Gastroesophageal sphincter (tissue), 4 donors: Measurements from ENCODE around the gene SHISAL1. TPM values are rescaled to one million over a fixed set of nuclear protein-coding genes. Genes with fewer than 3 reads are reported as not detected.

Source experiments
- ATAC-seq: fragments of 150-250 bp; one replicate; pipeline ENCODE4 v1.9.1; 2016; ENCODE audit warnings: mild to moderate bottlenecking, moderate library complexity
- H3K27ac ChIP-seq, 4 donors: fragments of 200-600 bp; sonication (generic) in 3 of 4; 1 replicate in 3 of 4; 2 replicates in 1 of 4; pipeline ENCODE4 v1.5.1; 2016 to 2019
- H3K27me3 ChIP-seq: fragments of 200-600 bp; sonication (generic); one replicate; pipeline ENCODE4 v1.5.1; 2019
- H3K36me3 ChIP-seq, 2 donors: fragments of 200-600 bp; sonication (generic); one replicate each; pipeline ENCODE4 v1.5.1; 2019; ENCODE audit warnings: control low read depth in 1 of 2
- H3K4me1 ChIP-seq, 3 donors: fragments of 200-600 bp; sonication (generic); 1 replicate in 2 of 3; 2 replicates in 1 of 3; pipeline ENCODE4 v1.5.1; 2016 to 2019; ENCODE audit warnings: control low read depth in 2 of 3
- H3K4me3 ChIP-seq, 2 donors: fragments of 200-600 bp; sonication (generic); one replicate each; pipeline ENCODE4 v1.5.1; 2019; ENCODE audit warnings: mild to moderate bottlenecking in 1 of 2, moderate library complexity in 1 of 2
- H3K9me3 ChIP-seq, 3 donors: fragments of 200-600 bp; sonication (generic); one replicate each; pipeline ENCODE4 v1.5.1; 2017 to 2019; ENCODE audit warnings: control low read depth in 2 of 3
- CTCF ChIP-seq, 4 experiments: fragments of 200-600 bp in 2 of 4; fragments of 450-650 bp in 2 of 4; sonication (generic) in 1 of 4; IDR thresholded peaks; one replicate each; pipeline ENCODE4 v1.5.1; 2017 to 2019; ENCODE audit warnings: antibody characterized with exemption in 4 of 4, mild to moderate bottlenecking in 2 of 4, moderate library complexity in 2 of 4
- EP300 ChIP-seq: sonication (generic); formaldehyde crosslinking; IDR thresholded peaks from one replicate; pipeline ENCODE4 v1.6.1; 2017; ENCODE audit warnings: antibody characterized with exemption, mild to moderate bottlenecking
- POLR2A ChIP-seq, 2 donors: fragments of 450-650 bp; IDR thresholded peaks; one replicate each; pipeline ENCODE4 v1.6.1; 2017; ENCODE audit warnings: antibody characterized with exemption in 2 of 2, mild to moderate bottlenecking in 2 of 2, moderate library complexity in 1 of 2
- POLR2AphosphoS5 ChIP-seq: sonication (generic); formaldehyde crosslinking; IDR thresholded peaks from one replicate; pipeline ENCODE4 v1.6.1; 2017; ENCODE audit warnings: antibody characterized with exemption
- WGBS, 2 donors: methylation state at CpG; one replicate each; pipeline ENCODE4 v1.1.5; 2018; ENCODE audit warnings: low coverage in 1 of 2; 5-methylcytosine and 5-hydroxymethylcytosine counted together
- total RNA-seq, 4 donors: library from RNA; depleted of rRNA; stranded (reverse); fragments of >200 nt; gene quantifications; one replicate each; pipeline ENCODE4 v1.1.0, GENCODE V29; 2016

SHISAL1 gene
- total RNA-seq, 4 donors from 2014 or later: 4.5 to 23.1 (median 6.2) TPM

GRCh38 chr22:44231233-44231632, 81.5 kb downstream of the SHISAL1 start:
- Histone ChIP-seq H3K27me3 (peaks cover 5% of the 10 kb centered on the region), H3K4me3 (no peak overlapping the region), H3K9me3 (peaks cover 0 to 32% (median 0%) of the 10 kb centered on the region in 3 donors), H3K36me3 (no peaks in the 10 kb centered on the region), H3K4me1 (no peaks in the 10 kb centered on the region), H3K27ac (no peak overlapping the region)
- no peak for ATAC-seq
- TF ChIP-seq POLR2A (IDR thresholded peaks at IDR 0.05) (no peak), EP300 (no peak), POLR2AphosphoS5 (no peak), CTCF (IDR thresholded peaks at IDR 0.05) (no peak)
- WGBS, 2 donors: 70 to 100% methylated on average over 1 to 4 of the region's 4 CpGs

DNA sequence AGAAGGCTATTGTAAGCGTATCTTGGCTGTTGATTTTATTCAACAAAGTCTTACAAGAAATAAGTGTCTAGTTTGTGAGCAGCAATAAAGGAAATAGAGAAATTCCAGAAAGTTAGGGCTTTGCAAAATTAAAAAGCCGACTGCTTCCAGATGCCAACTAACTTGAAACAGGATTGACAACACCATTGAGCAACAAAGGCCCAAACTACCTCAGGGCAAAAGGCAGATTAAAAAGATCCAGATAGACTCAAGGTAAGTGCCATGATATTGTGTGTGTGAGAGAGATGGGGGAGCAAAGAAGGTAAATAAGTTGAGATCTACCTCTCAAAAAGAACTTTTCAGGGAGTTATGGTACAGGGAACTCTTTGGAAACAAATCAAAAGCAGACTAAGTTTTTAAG, 82.9 kb downstream of the SHISAL1 start:
- Histone ChIP-seq H3K4me3 (no peak overlapping the region), H3K27ac (no peak overlapping the region), H3K36me3 (no peaks in the 10 kb centered on the region), H3K27me3 (peaks cover 10% of the 10 kb centered on the region), H3K9me3 (peaks cover 0 to 32% (median 0%) of the 10 kb centered on the region in 3 donors), H3K4me1 (no peaks in the 10 kb centered on the region)
- TF ChIP-seq CTCF (IDR thresholded peaks at IDR 0.05) (no peak), EP300 (no peak)
- 73 to 90% methylated on average over 2 of the region's 2 CpGs for WGBS, 2 donors
- ATAC-seq: no peak

DNA sequence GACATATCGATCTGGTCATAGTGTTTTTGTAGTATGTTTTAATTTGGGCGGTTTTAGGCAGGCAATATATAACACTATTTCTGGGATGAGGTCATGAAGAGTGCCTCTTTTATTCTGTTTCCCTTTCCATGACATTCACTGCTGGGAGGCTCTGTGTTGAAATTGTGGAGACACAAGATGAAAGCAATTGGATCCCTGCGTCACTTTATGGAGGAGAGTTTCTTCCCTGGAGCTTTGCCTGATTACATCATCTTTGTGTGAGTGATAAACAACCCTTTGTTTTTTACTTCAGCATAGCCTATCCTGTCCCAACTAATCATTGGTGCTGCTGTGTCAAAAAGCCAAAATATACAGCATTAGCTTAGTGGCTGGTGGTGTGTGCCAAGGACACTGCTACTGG, 83.4 kb downstream of the SHISAL1 start:
- H3K9me3 ChIP-seq: peaks cover 0 to 32% (median 0%) of the 10 kb centered on the region in 3 donors
- 85 to 97% methylated on average over 3 of the region's 3 CpGs for WGBS, 2 donors

GRCh38 chr22:44225812-44226211, 86.9 kb downstream of the SHISAL1 start:
- 33 to 60% methylated on average over 1 to 7 of the region's 8 CpGs for WGBS, 2 donors
- no peaks in the 10 kb centered on the region for H3K4me1 ChIP-seq

More for the DNA sequence above, 83.4 kb downstream of the SHISAL1 start:
- Histone ChIP-seq H3K27me3 (peaks cover 10% of the 10 kb centered on the region), H3K27ac (no peak overlapping the region), H3K36me3 (no peaks in the 10 kb centered on the region), H3K4me1 (no peaks in the 10 kb centered on the region), H3K4me3 (no peak overlapping the region)
- TF ChIP-seq CTCF (IDR thresholded peaks at IDR 0.05) (no peak), POLR2A (IDR thresholded peaks at IDR 0.05) (no peak), EP300 (no peak), POLR2AphosphoS5 (no peak)
- no peak for ATAC-seq

More at GRCh38 chr22:44225812-44226211, 86.9 kb downstream of the SHISAL1 start:
- no peak for TF ChIP-seq CTCF (IDR thresholded peaks at IDR 0.05)
- TF ChIP-seq EP300: no peak
- TF ChIP-seq POLR2A (IDR thresholded peaks at IDR 0.05): no peak
- TF ChIP-seq POLR2AphosphoS5: no peak
- H3K36me3 ChIP-seq: no peaks in the 10 kb centered on the region
- ATAC-seq: no peak
- no peak overlapping the region for H3K27ac ChIP-seq
- peaks cover 18% of the 10 kb centered on the region for H3K27me3 ChIP-seq
- peaks cover 0 to 32% (median 0%) of the 10 kb centered on the region in 3 donors for H3K9me3 ChIP-seq
- no peak overlapping the region for H3K4me3 ChIP-seq
